Spleen (tissue), 11 donors: ENCODE measurements around the gene KRT33B. TPM values are rescaled to one million over a fixed set of nuclear protein-coding genes. Genes with fewer than 3 reads are reported as not detected.
"Not testable (repeated sequence)": the region's sequence is repeated elsewhere in the genome, so short reads cannot be mapped to it uniquely, and the experiment has no call there.

Source experiments
- DNase-seq: peaks from one replicate; pipeline ENCODE4 v3.0.0-alpha.2; 2020
- H3K27ac ChIP-seq, 8 donors: fragments of 200-600 bp; sonication (generic) in 7 of 8; 1 replicate in 4 of 8; 2 replicates in 4 of 8; pipeline versions ENCODE4 v1.5.0 to v1.8.0; 2016 to 2021; ENCODE audit warnings: inconsistent platforms in 4 of 8, mild to moderate bottlenecking in 4 of 8, moderate library complexity in 1 of 8
- H3K27me3 ChIP-seq, 7 donors: fragments of 200-600 bp; sonication (generic) in 6 of 7; replicated peaks in 1 of 7; 1 replicate in 4 of 7; 2 replicates in 3 of 7; pipeline versions ENCODE4 v1.5.0 to v1.8.0; 2016 to 2021; ENCODE audit warnings: inconsistent platforms in 3 of 7, mild to moderate bottlenecking in 1 of 7
- H3K36me3 ChIP-seq, 6 donors: fragments of 200-600 bp; sonication (generic) in 5 of 6; 1 replicate in 4 of 6; 2 replicates in 2 of 6; pipeline versions ENCODE4 v1.5.0 to v1.8.0; 2016 to 2021; ENCODE audit warnings: inconsistent platforms in 2 of 6
- H3K4me1 ChIP-seq, 6 donors: fragments of 200-600 bp; sonication (generic) in 5 of 6; 1 replicate in 3 of 6; 2 replicates in 3 of 6; pipeline versions ENCODE4 v1.5.0 to v1.8.0; 2016 to 2021; ENCODE audit warnings: inconsistent platforms in 3 of 6
- H3K4me3 ChIP-seq, 8 donors: fragments of 200-600 bp; sonication (generic) in 7 of 8; 1 replicate in 4 of 8; 2 replicates in 4 of 8; pipeline versions ENCODE4 v1.5.0 to v1.8.0; 2016 to 2021; ENCODE audit warnings: inconsistent platforms in 4 of 8, mild to moderate bottlenecking in 4 of 8, moderate library complexity in 2 of 8
- H3K9me3 ChIP-seq, 8 donors: fragments of 200-600 bp; sonication (generic) in 7 of 8; 1 replicate in 4 of 8; 2 replicates in 4 of 8; pipeline versions ENCODE4 v1.5.0 to v1.8.0; 2016 to 2021; ENCODE audit warnings: inconsistent platforms in 4 of 8
- CTCF ChIP-seq, 11 experiments: fragments of 200-600 bp in 7 of 11; fragments of 450-650 bp in 4 of 11; sonication (generic) in 4 of 11; IDR thresholded peaks in 8 of 11; conservative IDR thresholded peaks in 3 of 11; 1 replicate in 7 of 11; 2 replicates in 4 of 11; pipeline versions ENCODE4 v1.4.0 to v1.8.0; 2016 to 2021; ENCODE audit warnings: antibody characterized with exemption in 11 of 11, inconsistent platforms in 4 of 11, mild to moderate bottlenecking in 1 of 11
- POLR2A ChIP-seq, 3 donors: fragments of 450-650 bp; IDR thresholded peaks; one replicate each; pipeline ENCODE4 v1.5.1; 2017; ENCODE audit warnings: antibody characterized with exemption in 3 of 3, mild to moderate bottlenecking in 1 of 3
- POLR2AphosphoS5 ChIP-seq, 3 donors: sonication (generic); formaldehyde crosslinking; IDR thresholded peaks; one replicate each; pipeline ENCODE4 v1.5.1; 2017; ENCODE audit warnings: antibody characterized with exemption in 3 of 3
- WGBS, 5 donors: extraction: QIAGEN DNeasy Blood & Tissue Kit in 3 of 5; methylation state at CpG; one replicate each; pipeline versions ENCODE4 v1.1.5 to v1.1.7; 2013 to 2018; 5-methylcytosine and 5-hydroxymethylcytosine counted together
- intact Hi-C: fragments of 100-400 bp; cut with DNase I; formaldehyde crosslinking; loops from one replicate; pipeline ENCODE4 v1.15.0; 2023; ENCODE audit warnings: low total_unique reads
- polyA plus RNA-seq, 3 donors: library from polyadenylated mRNA; stranded (reverse); fragments of 200-250 nt; gene quantifications; one replicate each; pipeline ENCODE4 v1.2.1, GENCODE V29; 2013
- total RNA-seq, 7 donors: library from RNA; depleted of rRNA in 3 of 7; stranded (reverse); fragments of >200 nt in 3 of 7; fragmentation: NEBNext Ultra II Directional in 4 of 7; extraction: Animal tissue kit (Norgen Biotek cat#: 25700) in 4 of 7; gene quantifications; one replicate each; pipeline versions ENCODE4 v1.1.0 to v1.2.1, GENCODE V29; 2016 to 2021
- donor health status: healthy with polysubstance abuse.
- donor health status: DM: no; HTN: no; CAD: no; lungs with moderate emphysema.
- donor health status: DM: no; HTN: no; CAD: no.
- donor health status: Bipolar disorder and iron deficiency.
- donor health status: healthy.
- donor health status: DM: no; HTN: no; CAD: no.
- donor health status: DM: yes; HTN: yes; CAD: no.

Gene KRT33B
- total and polyA plus RNA-seq, 10 donors = not detected

GRCh38 chr17:41354536-41354935 lies 15.1 kb downstream of the KRT33B start:
- no peaks in the 10 kb centered on the region for H3K36me3 ChIP-seq
- intact Hi-C loops = no loop called here
- TF ChIP-seq POLR2AphosphoS5 (IDR thresholded peaks at IDR 0.05) (no peak), CTCF (IDR thresholded peaks at IDR 0.05 in 8 of 11, conservative IDR thresholded peaks at IDR 0.05 in 3 of 11) (no peak), POLR2A (IDR thresholded peaks at IDR 0.05) (no peak)
- 81 to 90% (median 87%) methylated on average over 4 of the region's 4 CpGs for WGBS, 5 donors
- no peaks in the 10 kb centered on the region for H3K4me1 ChIP-seq
- peaks cover 0 to 17% (median 0%) of the 10 kb centered on the region in 7 donors for H3K27me3 ChIP-seq
- H3K9me3 ChIP-seq = peaks cover 0 to 4% (median 0%) of the 10 kb centered on the region in 8 donors
- DNase-seq = no peak
- no peak overlapping the region for H3K4me3 ChIP-seq
- H3K27ac ChIP-seq = no peak overlapping the region

- H3K27ac ChIP-seq = no peak overlapping the region
- WGBS, 5 donors = 69 to 90% (median 88%) methylated on average over 7 of the region's 7 CpGs
Observed at GRCh38 chr17:41352597-41353366, 16.8 kb downstream of the KRT33B start.

GRCh38 chr17:41351177-41351576 lies 18.4 kb downstream of the KRT33B start:
- no peak for TF ChIP-seq CTCF (IDR thresholded peaks at IDR 0.05 in 8 of 11, conservative IDR thresholded peaks at IDR 0.05 in 3 of 11)
- TF ChIP-seq POLR2AphosphoS5 (IDR thresholded peaks at IDR 0.05) = no peak
- no peak for TF ChIP-seq POLR2A (IDR thresholded peaks at IDR 0.05)
- no peak for DNase-seq
- H3K4me1 ChIP-seq = no peaks in the 10 kb centered on the region
- H3K36me3 ChIP-seq = no peaks in the 10 kb centered on the region
- no peak overlapping the region for H3K4me3 ChIP-seq
- H3K9me3 ChIP-seq = peaks cover 0 to 2% (median 0%) of the 10 kb centered on the region in 8 donors
- intact Hi-C loops = no loop called here
- H3K27me3 ChIP-seq = peaks cover 0 to 17% (median 0%) of the 10 kb centered on the region in 7 donors
- WGBS, 5 donors = 70 to 97% (median 85%) methylated on average over 2 of the region's 2 CpGs
- H3K27ac ChIP-seq = no peak overlapping the region

More at GRCh38 chr17:41352597-41353366, 16.8 kb downstream of the KRT33B start:
- H3K27me3 ChIP-seq = peaks cover 0 to 17% (median 0%) of the 10 kb centered on the region in 7 donors
- peaks cover 0 to 4% (median 0%) of the 10 kb centered on the region in 8 donors for H3K9me3 ChIP-seq
- no peak for DNase-seq
- H3K4me1 ChIP-seq = no peaks in the 10 kb centered on the region
- H3K4me3 ChIP-seq = no peak overlapping the region
- intact Hi-C loops = no loop called here
- no peak for TF ChIP-seq POLR2AphosphoS5 (IDR thresholded peaks at IDR 0.05)
- H3K36me3 ChIP-seq = no peaks in the 10 kb centered on the region

GRCh38 chr17:41350381-41350878 lies 19.2 kb downstream of the KRT33B start, which contains the start of gene KRT33A:
Gene KRT33A, minus strand, starts transcription at chr17:41350828. Its CDS starts 61 bp downstream, at chr17:41350767.
- H3K9me3 ChIP-seq, intact Hi-C loops, H3K4me3 ChIP-seq, H3K36me3 ChIP-seq, DNase-seq, H3K27ac ChIP-seq, H3K4me1 ChIP-seq: not testable (repeated sequence)
- WGBS, 5 donors = 83 to 91% (median 89%) methylated on average over 9 to 16 of the region's 16 CpGs
- peaks cover 0 to 17% (median 0%) of the 10 kb centered on the region in 7 donors for H3K27me3 ChIP-seq
